ENCODE data around the gene CNKSR3. TPM values are rescaled to one million over a fixed set of nuclear protein-coding genes. Genes with fewer than 3 reads are reported as not detected.
"Not testable (repeated sequence)": the region's sequence is repeated elsewhere in the genome, so short reads cannot be mapped to it uniquely, and the experiment has no call there.

The CNKSR3 gene
- total RNA-seq, 1 donor from 2014 or later = 8.1 TPM

DNA sequence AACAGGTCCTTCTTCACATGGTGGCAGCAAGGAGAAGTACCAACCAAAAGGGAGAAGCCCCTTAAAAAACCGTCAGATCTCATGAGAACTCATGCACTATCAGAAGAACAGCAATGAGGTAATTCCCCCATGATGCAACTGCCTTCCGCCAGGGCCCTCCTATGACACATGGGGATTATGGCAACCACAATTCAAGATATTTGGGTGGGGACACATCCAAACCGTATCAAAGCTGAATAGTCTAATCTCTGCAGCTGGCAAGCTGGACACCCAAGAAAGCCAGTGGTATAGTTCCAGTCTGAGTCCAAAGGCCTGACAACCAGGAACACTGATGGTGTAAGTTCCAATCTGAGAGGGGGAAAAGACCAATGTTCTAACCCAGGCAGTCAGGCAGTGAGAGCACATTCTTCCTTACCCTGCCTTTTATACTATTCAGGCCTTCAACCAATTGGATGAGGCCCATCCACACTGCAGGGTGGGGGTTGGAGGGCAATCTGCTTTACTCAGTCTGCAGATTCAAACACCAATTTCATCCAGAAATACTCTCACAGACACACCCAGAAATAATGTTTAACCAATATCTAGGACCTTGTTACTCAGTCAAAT, 17.9 kb upstream of the CNKSR3 start:
- DNase-seq (ENCODE audit: low read depth in 2 of 2) = no peak

- no peak for DNase-seq (ENCODE audit: low read depth in 2 of 2)
Observed at GRCh38 chr6:154526996-154527395, 16.5 kb upstream of the CNKSR3 start.

- DNase-seq (ENCODE audit: low read depth in 2 of 2) = peak in 1 of 2 donors; percentile 75
Observed at GRCh38 chr6:154522576-154522975, 12.1 kb upstream of the CNKSR3 start.

DNA sequence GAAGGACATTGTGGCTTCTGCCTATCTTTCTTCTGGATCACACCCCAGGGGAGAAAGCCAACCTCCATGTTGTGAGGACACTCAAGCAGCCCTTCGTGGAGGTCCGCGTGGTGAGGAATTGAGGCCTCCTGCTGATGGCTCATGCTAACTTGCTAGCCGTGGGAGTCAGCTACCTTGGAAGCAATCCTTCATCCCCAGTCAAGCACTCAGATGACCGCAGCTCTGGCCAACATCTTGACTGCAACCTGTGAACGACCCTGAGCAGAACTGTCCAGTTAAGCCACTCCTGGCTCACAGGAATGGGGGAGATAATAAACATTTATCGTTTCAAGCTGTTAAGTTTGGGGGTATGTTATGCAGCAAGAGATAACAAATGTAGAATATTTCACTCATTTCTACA, 10.9 kb upstream of the CNKSR3 start:
- no peak for DNase-seq (ENCODE audit: low read depth in 2 of 2)

DNA sequence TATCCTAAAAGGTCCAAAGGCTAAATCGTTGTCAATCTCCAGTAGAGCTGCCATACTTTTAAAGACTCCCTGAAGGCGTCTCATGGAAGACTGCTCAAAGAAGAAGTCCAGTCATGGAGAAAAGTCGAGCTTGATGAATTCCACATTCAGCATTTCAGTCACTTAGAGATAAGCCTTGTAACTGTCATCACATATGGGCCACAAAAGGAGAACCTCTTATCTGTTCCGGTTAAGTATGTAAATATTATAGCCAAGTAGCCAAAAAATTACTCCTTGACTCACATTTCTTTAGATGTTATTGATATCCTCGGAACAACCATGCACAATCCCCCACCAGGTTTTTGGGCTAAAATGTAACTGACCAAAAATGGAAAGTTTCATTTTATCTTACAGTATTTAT, 9.8 kb upstream of the CNKSR3 start:
- DNase-seq (ENCODE audit: low read depth in 2 of 2) = no peak

DNA sequence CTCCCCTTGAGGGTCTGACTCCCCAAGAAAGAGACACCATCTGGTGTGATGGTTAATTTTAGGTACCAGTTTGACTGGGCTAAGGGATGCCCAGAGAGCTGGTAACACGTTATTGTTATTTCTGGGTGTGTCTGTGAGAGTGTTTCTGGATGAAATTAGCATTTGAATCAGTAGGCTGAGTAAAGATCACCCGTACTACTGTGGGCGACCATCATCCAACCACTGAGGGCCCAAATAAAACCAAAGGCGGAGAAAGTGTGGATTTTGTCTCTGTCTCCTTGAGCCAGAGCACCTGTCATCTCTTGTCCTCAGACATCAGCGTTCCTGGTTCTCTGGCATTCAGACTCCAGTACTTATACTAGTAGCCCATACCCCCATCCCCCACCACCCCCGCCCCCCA, 7.9 kb upstream of the CNKSR3 start:
- DNase-seq (ENCODE audit: low read depth in 2 of 2) = no peak

- no peak for DNase-seq (ENCODE audit: low read depth in 2 of 2)
Observed at GRCh38 chr6:154516276-154516675, 5.8 kb upstream of the CNKSR3 start.

- peak; percentile 76 to 94 for DNase-seq (ENCODE audit: low read depth in 2 of 2)
Observed at GRCh38 chr6:154515826-154516225, 5.3 kb upstream of the CNKSR3 start.

GRCh38 chr6:154515076-154515475, 4.6 kb upstream of the CNKSR3 start:
- not testable (repeated sequence) for DNase-seq (ENCODE audit: low read depth in 2 of 2)

DNA sequence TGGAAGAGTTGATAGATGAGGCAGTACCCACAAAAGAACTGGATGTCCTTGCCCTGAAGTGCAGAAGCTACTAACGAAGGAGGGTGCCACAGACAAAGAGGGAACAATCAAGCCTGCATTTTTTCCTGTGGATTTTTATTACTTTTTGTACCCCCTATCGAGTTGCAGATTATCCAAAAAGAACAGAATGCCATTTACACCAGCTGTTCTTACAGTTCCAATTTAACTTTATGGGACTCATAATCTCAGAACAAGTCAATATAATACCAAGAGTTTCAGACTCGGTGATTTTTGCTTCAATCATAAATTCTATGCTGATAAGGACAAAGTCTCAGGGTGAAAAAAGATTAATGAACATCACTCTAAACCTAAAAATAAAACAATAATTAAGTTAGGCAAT, 4.0 kb upstream of the CNKSR3 start:
- DNase-seq (ENCODE audit: low read depth in 2 of 2) = no peak

GRCh38 chr6:154513601-154514320, 3.3 kb upstream of the CNKSR3 start:
- DNase-seq (ENCODE audit: low read depth in 2 of 2) = no peak

DNA sequence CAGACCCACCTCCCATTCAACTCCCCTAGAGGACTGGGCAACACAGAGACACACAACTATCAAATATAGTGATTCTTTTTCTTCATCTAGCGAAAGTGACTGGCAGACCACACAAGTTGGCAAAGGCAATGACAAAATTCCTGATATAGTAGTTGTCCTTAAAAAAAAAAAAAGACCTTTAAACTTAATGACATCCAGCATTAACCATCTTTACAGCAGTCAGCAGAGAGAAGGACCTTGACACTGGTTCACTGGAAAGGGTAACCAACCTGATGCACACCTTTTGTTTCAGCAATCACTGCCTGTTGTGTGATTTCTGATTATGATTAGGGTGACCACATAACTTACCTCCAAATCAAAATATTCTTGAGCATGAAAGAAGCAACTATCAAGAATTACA, 1.7 kb upstream of the CNKSR3 start:
- no peak for DNase-seq (ENCODE audit: low read depth in 2 of 2)

DNA sequence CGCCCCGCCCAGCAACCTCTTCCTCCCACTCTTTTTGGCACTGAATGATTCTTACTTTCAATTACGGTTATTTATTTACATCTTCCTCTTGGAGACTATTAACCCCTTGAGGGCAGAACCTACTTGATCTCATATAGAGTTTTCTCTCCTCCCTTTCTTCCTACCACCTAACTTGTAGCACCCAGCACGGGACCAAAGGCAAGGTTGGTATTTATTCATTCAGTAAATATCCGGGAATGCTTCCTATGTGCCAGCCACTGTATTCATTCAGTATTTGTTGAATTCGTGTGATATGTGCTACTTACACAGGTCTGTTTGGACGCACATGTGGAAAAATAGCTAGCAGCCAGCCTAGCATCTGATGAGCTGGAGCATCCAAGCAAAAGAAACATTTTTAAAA, 1.3 kb upstream of the CNKSR3 start:
- no peak for DNase-seq (ENCODE audit: low read depth in 2 of 2)

DNA sequence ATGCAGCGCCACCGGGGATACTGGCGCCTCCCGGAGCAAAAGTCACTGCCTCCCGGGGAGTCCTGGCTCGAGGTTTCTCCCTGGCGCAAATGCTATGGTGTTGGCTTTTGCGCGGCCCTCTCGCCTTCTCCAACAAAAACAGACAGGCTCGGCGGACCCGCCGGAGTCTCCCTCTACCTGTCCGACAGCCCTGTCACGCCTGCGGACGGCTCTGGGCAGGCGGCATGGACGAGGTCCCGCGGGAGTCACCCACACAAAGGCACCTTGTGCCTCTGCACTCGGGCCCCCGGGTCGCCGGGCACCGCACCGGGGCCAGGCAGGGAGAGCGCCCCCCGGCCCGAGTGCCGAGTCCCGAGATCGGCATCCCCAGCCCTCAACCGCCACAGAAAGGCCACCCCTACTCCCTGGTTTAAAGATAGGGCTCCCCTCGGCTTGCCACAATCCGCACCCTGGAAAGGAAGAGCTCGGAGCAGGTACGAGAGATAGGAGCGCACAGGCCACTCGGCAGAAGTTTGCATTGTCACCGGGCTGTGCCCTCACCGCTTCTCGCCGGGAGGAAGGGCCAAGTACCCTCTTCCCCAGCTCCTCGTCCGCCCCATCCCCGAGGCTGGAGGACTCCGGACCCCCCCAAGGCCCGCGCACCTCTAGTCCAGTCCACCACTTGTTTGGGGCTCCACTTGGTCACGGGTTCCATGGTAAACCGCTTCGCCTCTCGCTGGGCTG, 903 bp downstream of the CNKSR3 start:
- DNase-seq (ENCODE audit: low read depth in 2 of 2) = peak; percentile 42 to 52

GRCh38 chr6:154508573-154509375, 1.7 kb downstream of the CNKSR3 start:
- peak; percentile 49 to 81 for DNase-seq (ENCODE audit: low read depth in 2 of 2)

DNA sequence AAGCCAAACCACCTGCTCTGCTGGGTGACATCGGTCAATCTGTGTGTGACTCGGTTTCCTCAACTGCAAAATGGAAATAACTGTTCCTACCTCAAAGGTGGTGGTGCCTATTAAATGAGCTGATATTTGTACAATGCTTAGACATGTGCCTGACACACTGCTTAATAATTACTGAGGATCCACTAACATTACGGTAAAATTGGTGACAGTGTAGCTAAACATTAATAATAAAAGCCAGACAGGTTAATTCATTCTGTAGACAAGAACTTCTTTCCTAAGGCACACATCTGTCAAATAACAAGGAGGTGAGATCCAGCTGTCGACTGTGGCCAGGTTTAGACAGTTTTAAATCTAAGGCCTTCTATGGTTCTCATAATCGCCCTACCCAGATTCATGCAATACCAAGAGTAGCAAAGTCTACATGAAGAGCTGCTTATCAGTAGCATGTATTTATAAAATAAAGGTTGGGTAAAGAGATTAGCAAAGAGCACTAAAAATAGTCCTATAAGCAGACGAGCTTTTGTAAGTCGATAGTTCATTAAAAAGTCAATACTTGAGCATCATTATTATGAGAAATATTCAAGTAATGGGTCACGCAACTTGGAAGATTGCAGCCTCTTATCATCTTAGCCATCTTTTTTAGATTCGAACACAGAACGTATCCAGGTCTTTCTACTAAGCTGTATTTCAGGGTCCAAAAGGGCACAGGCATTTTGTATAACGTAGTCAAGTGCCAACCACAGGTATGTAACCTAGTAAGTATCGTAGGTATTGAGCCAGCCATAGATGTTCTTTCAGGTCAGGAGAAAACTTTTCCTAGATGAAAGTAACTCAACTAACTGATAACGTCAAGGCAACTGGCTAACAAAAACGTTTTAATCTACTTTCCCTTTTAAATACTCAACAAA, 3.2 kb downstream of the CNKSR3 start:
- DNase-seq (ENCODE audit: low read depth in 2 of 2) = no peak

- no peak for DNase-seq (ENCODE audit: low read depth in 2 of 2)
Observed at GRCh38 chr6:154506582-154506981, 3.9 kb downstream of the CNKSR3 start.

- no peak for DNase-seq (ENCODE audit: low read depth in 2 of 2)
Observed at GRCh38 chr6:154506108-154506507, 4.4 kb downstream of the CNKSR3 start.

- DNase-seq (ENCODE audit: low read depth in 2 of 2) = no peak
Observed at GRCh38 chr6:154504865-154505449, 5.5 kb downstream of the CNKSR3 start.

GRCh38 chr6:154504102-154504501, 6.4 kb downstream of the CNKSR3 start:
- no peak for DNase-seq (ENCODE audit: low read depth in 2 of 2)
